Skin of body (tissue), 2 donors: Measurements from ENCODE around the gene LYG2. TPM values are rescaled to one million over a fixed set of nuclear protein-coding genes. Genes with fewer than 3 reads are reported as not detected.
"Not testable (repeated sequence)": the region's sequence is repeated elsewhere in the genome, so short reads cannot be mapped to it uniquely, and the experiment has no call there.

Source experiments
- DNase-seq: peaks from one replicate; lab custom pipeline; 2025; lab: John Stamatoyannopoulos, UW
- total RNA-seq: library from RNA; depleted of rRNA; stranded (reverse); fragments of >200 nt; gene quantifications from one replicate; pipeline ENCODE4 v1.2.3, GENCODE V29; 2014

The LYG2 gene, protein sequence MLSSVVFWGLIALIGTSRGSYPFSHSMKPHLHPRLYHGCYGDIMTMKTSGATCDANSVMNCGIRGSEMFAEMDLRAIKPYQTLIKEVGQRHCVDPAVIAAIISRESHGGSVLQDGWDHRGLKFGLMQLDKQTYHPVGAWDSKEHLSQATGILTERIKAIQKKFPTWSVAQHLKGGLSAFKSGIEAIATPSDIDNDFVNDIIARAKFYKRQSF
- total RNA-seq: 16.5 TPM

GRCh38 chr2:99255491-99256318 lies at the start of gene LYG2:
Gene LYG2, minus strand, starts transcription at chr2:99255666. Its CDS starts 1,406 bp downstream, at chr2:99254260.
- DNase-seq: no peak

- DNase-seq: not testable (repeated sequence)
Observed at GRCh38 chr2:99301097-99301496, 45.6 kb upstream of the LYG2 start, which contains the start of gene LYG1. Gene LYG1, minus strand, starts transcription at chr2:99301197. Its CDS starts 5,527 bp downstream, at chr2:99295670.

- no peak for DNase-seq
Observed at GRCh38 chr2:99299580-99299979, 44.1 kb upstream of the LYG2 start.

- DNase-seq: no peak
Observed at GRCh38 chr2:99297994-99298393, 42.5 kb upstream of the LYG2 start.

GRCh38 chr2:99285526-99285925 lies 30.1 kb upstream of the LYG2 start:
- no peak for DNase-seq

DNA sequence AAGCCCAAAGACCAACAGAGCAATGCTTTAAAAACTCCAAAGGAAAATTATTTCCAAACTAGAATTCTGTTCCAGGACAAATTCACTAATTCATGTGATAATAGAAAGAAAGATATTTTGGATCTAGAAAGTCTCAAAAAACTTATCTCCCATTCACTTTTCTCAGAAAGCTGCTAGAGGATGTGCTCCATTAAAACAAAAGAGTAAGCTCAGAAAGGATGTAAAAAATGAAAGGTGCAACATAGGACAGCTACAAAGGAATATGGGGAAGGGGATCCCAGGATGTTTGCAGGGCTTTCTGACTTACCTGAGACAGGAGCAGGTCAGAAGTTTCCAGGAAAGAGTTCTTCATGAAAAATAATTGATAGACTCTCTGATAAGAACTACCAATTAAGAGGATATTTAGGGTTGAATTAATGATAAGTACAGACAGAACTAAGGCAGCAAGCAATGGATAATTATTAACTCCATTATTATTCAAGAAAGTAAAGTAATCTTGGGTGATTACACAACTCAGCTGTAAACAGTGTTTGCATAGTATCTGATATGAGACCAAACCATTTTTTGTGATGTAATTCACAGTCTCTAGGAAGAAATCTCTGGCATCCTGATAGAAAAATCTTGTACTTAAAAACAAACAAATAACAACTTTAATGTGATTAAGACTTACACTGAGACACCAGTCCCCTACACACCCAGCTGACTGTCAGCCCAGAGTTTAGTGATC lies 24.7 kb upstream of the LYG2 start:
- DNase-seq: no peak

DNA sequence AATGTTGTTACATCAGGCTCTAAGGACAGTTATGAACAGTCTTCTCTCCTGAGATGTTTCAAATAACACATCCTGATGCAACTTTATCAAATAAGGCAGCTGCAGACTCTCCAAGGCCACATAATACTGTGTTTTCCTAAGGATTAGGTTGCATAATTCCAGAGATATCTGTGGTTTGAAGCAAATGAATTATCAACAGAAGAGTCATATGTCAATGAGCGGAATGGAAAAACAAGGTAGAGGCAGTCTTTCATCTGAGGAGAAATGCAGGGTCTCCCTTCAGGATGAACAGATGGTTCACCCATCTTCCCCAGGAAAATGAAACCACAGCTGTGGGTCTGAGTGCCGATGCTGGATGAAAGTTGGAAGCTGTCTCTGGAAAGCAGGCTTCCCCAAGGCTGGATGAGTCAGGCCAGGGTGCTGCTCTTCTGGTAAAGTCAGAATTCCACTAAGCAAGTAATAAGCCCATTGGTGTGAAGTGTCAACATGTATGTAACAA lies 23.4 kb upstream of the LYG2 start:
- no peak for DNase-seq

- DNase-seq: not testable (repeated sequence)
Observed at GRCh38 chr2:99278195-99278765, 22.8 kb upstream of the LYG2 start.

- DNase-seq: no peak
Observed at GRCh38 chr2:99275882-99276281, 20.4 kb upstream of the LYG2 start.

DNA sequence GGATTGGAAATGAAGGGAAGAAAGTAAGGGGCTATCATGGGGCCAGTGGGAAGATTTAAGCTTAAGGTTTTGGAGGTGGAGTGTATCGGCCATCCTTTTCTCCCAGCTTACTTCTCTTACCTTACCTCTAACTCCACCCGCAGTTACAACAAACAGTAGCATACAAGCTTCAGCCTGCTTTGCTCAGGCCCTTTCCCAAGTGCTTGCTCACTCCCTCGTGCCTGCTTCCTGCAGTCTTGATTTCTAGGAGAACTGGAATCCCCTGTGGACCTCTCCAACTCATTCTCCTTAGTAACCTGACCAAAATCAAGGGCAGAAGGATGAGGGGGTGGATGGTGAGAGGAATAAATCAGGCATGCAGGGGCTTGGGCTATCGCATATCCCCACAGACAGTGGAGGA lies 5.8 kb upstream of the LYG2 start:
- no peak for DNase-seq

DNA sequence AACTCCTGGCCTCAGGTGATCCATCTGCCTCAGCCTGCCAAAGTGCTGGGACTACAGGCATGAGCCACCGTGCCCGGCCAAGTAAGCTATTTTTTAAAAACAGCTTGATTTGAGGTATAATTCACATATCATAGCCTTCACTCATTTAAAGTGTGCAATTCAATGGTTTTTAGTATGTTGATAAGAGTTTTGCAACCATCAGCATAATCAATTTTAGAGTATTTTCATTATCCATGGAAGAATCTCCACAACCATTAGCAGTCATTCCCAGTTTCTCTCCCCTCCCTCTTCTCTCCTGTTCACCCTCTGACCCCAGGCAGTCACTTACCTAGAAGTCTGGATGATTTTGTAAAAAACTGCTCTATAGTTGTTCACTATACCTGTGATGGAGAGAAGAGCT lies 4.7 kb upstream of the LYG2 start:
- no peak for DNase-seq

DNA sequence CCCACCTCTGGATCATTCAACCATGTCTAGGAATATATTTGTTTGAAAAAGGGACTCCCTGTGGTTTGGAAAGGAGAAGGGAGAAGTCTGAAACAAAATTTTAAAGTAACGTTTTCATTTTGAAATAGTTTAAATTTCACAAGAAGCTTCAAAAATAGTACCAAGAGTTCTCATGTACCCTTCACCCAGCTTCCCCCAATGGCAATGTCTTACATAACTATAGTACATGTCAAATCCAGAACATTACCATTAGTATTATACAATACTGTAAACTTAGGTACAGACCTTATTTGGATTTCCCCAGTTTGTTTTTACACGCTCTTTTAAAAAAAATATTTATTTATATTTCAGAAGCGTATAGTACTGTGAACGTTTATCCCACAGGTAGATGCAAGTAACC lies 4.0 kb upstream of the LYG2 start:
- DNase-seq: no peak

- DNase-seq: no peak
Observed at GRCh38 chr2:99256677-99257076, 1.2 kb upstream of the LYG2 start.

- no peak for DNase-seq
Observed at GRCh38 chr2:99249951-99250350, 5.5 kb downstream of the LYG2 start.

- DNase-seq: no peak
Observed at GRCh38 chr2:99242151-99242550, 13.3 kb downstream of the LYG2 start.

DNA sequence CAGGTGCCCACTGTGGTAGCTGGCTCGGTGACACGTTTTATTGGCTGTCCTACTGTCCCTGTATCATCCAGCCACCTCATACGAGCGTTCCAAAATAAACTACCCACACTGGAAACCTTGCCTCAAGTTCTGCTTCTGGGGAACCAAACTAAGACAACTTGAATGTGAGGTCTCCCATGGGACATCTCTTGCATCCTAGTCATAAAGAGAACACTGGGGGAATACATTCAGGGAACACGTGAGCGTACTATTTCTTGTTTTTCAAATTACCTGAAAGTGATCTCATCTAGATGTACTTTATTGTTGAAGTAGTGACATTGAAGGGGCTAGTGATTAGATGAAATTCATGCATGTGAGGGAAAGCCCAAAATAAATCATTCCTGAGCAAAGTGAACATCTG lies 15.0 kb downstream of the LYG2 start:
- no peak for DNase-seq

DNA sequence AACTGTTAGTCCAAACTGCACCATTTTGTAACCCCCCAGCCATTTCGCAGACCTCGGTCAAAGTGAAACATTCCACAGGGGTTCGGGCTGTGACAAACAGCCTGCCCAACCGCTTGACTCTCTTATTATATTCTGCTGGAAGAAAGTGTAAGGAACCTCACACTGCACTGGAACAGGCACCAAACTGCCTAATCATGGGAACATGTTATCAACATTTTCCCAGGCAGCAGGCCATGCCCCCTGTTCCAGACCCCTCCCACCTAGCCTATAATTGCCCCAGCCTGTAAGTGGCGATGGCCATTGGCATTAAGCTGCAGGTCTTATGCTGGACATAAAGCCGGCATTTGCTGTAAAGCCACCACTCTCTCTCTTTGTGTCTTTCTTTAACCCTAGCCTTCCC lies 16.9 kb downstream of the LYG2 start:
- no peak for DNase-seq

GRCh38 chr2:99233177-99233576 lies 22.3 kb downstream of the LYG2 start:
- DNase-seq: not testable (repeated sequence)

DNA sequence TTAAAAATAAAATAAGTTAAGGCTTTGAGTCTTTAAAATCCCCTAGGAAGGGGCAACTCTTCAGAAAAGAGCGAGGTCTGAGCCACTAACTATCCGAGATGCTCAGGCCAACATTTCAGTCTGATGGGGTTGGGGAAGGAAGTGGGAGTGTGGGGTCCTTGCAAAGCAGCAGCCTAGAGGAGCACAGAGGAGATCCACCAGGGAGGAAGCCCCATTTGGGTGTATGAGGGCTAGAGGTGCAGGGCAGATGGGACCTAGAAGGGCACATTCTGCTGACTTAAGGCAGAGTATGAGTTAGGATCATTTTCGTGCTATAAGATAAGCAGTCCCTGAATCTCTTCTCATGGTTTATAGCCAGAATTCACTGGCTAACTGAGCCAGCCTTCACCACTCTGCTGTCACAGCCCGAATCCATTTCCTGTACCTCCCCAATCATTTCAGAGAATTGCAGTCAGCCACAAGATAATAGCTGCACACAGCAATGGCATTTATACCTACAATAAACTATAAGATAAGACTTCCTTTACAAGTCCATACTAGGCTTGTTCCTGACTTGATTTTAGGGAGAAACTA lies 37.5 kb downstream of the LYG2 start:
- DNase-seq: no peak

DNA sequence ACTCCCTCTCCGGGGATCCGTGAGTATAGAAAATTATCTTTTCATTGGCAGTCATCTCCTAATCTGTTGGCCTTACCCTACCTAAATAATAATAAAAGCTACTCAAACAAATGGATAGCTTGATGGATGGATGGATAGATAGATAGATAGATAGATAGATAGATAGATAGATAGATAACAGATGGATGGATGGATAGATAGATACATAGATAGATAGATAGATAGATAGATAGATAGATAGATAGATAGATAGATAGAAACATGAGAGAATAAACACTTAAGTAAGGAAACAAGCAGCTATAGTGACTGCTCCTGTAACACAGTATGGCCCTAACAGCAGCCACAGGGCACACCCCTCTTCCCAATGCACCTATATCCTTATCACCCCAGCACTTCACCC lies 39.4 kb downstream of the LYG2 start:
- DNase-seq: no peak

GRCh38 chr2:99205491-99205890 lies 50.0 kb downstream of the LYG2 start:
- DNase-seq: no peak
